WERI-Rb-1 (cell line): ENCODE measurements around the gene CHORDC1.
"Not testable (repeated sequence)": the region's sequence is repeated elsewhere in the genome, so short reads cannot be mapped to it uniquely, and the experiment has no call there.

Source experiments
- DNase-seq: peaks from one replicate; pipeline ENCODE4 v3.0.0-alpha.2; 2020
- H3K27ac ChIP-seq: fragments of 250-450 bp; sonication (Bioruptor Pico); 2 replicates; pipeline ENCODE4 v1.5.1; 2020; ENCODE audit warnings: mild to moderate bottlenecking, moderate library complexity
- H3K27me3 ChIP-seq: fragments of 250-450 bp; sonication (Bioruptor Pico); 2 replicates; pipeline ENCODE4 v1.5.1; 2021; ENCODE audit warnings: mild to moderate bottlenecking, low read depth, moderate library complexity; ENCODE audit not compliant: insufficient read depth, severe bottlenecking
- H3K36me3 ChIP-seq: fragments of 250-450 bp; sonication (Bioruptor Pico); 2 replicates; pipeline ENCODE4 v1.5.1; 2020; ENCODE audit warnings: mild to moderate bottlenecking, moderate library complexity
- H3K4me3 ChIP-seq: 2 replicates; pipeline ENCODE4 v1.5.1; 2011; ENCODE audit warnings: low read depth, mild to moderate bottlenecking, control low read depth, low read length
- H3K9me3 ChIP-seq: fragments of 250-450 bp; sonication (Bioruptor Pico); 2 replicates; pipeline ENCODE4 v1.5.1; 2021; ENCODE audit warnings: mild to moderate bottlenecking, moderate library complexity; ENCODE audit not compliant: severe bottlenecking
- TF ChIP-seq, protein P1 (sequence below): IDR thresholded peaks from 2 replicates; pipeline ENCODE4 v1.5.1; 2011; ENCODE audit warnings: low read depth, mild to moderate bottlenecking, control low read depth, inconsistent platforms, low read length

CHORDC1 gene

DNA sequence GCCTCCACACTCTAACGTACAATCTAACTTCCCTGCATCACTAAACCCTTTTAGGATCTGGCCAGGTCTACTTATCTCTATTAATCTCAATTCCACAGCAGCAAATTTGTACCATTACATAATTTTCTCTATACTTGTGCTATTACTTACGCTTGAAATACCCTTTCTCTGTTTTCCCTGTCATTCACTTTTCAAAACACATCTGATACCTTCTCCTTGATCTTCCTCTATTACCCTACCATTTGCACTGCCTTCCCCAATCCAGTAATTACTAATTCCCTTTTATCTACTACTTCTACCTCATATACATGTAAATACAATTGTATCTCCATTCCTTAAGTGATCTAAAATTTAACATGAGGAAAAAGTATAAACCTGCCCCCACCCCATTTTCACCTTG is 14.0 kb downstream of the CHORDC1 start:
- Histone ChIP-seq H3K27me3 (no peaks in the 10 kb centered on the region), H3K9me3 (no peaks in the 10 kb centered on the region), H3K27ac (no peak overlapping the region), H3K4me3 (no peak overlapping the region), H3K36me3 (peaks cover 78% of the 10 kb centered on the region)
- TF ChIP-seq, protein P1, sequence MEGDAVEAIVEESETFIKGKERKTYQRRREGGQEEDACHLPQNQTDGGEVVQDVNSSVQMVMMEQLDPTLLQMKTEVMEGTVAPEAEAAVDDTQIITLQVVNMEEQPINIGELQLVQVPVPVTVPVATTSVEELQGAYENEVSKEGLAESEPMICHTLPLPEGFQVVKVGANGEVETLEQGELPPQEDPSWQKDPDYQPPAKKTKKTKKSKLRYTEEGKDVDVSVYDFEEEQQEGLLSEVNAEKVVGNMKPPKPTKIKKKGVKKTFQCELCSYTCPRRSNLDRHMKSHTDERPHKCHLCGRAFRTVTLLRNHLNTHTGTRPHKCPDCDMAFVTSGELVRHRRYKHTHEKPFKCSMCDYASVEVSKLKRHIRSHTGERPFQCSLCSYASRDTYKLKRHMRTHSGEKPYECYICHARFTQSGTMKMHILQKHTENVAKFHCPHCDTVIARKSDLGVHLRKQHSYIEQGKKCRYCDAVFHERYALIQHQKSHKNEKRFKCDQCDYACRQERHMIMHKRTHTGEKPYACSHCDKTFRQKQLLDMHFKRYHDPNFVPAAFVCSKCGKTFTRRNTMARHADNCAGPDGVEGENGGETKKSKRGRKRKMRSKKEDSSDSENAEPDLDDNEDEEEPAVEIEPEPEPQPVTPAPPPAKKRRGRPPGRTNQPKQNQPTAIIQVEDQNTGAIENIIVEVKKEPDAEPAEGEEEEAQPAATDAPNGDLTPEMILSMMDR, result no peak
- no peak for DNase-seq

DNA sequence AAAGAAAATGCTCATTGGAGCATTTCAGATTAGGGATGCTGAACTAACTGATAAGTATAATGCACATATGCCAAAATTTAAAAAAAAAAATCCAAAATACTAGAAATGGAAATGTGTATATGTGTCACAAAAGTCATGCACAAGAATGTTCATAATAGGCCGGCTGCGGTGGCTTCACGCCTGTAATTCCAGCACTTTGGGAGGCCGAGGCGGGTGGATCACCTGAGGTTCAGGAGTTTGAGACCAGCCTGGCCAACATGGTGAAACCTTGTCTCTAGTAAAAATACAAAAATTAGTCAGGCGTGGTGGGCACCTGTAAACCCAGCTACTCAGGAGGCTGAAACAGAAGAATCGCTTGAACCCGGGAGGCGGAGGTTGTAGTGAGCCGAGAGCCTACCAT is 14.9 kb downstream of the CHORDC1 start:
- H3K4me3 ChIP-seq, H3K27ac ChIP-seq, H3K27me3 ChIP-seq, H3K9me3 ChIP-seq, DNase-seq: not testable (repeated sequence)
- peaks cover 76% of the 10 kb centered on the region for H3K36me3 ChIP-seq

DNA sequence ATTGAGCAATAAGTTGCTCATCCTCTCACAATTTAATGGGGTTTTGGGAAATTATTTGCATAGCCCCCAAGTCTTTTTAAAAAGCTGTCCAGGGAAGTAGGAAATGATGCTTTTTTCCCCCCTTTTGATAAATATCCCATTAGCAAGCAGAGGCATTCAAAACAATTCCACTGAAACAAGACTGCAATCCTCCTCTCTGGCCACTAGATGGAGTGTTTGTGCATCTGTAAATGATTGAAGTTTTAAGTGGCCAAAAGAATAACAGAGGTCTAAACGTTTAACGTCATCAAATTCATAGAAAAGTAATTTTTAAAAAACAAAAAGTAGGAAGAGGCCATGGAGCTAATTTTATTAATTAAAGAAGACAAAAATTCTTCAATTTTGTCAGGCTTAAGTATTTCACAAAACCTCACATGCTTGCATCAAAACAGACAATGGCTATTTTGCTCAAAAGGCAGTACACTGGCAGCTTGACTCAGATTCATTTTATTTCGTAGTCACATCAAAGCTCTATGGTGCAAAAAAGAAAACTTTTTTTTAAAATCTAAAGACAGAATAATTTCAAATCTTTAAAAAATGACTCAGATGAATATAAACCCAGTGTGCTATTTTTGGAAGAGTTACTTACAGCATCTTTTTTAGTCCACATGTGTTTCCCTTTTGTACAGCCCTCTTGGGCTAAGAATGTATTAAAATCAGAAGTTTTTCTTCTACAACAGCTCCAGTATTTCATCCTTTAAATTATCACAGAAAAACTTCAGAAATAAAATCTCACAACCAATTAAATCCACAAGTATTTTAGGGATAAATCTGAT is 17.8 kb downstream of the CHORDC1 start:
- H3K9me3 ChIP-seq, result no peaks in the 10 kb centered on the region
- H3K27ac ChIP-seq, result no peak overlapping the region
- no peak overlapping the region for H3K4me3 ChIP-seq
- H3K36me3 ChIP-seq, result peaks cover 56% of the 10 kb centered on the region
- H3K27me3 ChIP-seq, result no peaks in the 10 kb centered on the region
- TF ChIP-seq, protein P1, result peak; percentile 62
- no peak for DNase-seq

DNA sequence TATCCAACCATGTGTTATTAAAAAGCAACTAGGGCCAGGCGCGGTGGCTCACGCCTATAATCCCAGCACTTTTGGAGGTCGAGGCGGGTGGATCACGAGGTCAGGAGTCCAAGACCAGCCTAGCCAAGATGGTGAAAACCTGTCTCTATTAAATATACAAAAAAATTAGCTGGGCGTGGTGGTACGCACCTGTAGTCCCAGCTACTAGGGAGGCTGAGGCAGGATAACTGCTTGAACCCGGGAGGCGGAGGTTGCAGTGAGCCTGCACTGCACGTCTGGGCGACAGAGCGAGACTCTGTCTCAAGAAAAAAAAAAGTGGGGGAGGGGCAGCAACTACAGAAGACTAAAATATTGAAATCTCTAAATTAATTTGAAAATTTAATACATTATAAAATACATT is 18.4 kb downstream of the CHORDC1 start:
- DNase-seq, result no peak
- no peak overlapping the region for H3K27ac ChIP-seq
- H3K36me3 ChIP-seq, result peaks cover 50% of the 10 kb centered on the region
- no peak overlapping the region for H3K4me3 ChIP-seq
- no peaks in the 10 kb centered on the region for H3K9me3 ChIP-seq
- TF ChIP-seq, protein P1, result no peak
- H3K27me3 ChIP-seq, result no peaks in the 10 kb centered on the region

DNA sequence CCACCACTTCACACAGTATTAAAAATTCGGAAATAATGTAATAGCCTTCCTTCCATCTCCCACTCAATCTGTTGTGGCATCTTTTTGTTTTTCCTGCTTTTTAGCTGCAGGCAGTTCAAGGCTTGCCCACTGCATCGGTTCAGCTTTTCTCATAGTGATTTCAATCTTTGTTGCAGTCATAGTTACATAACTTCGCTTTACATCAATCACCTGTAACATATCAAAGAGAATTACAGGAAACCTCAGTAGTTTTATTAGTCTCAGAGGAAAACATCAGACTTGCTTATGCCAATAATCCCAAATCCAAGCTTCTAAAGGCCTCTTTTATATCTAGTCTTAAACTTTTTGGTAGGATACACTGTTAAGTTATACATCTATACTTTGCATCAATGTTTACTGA is 20.5 kb downstream of the CHORDC1 start:
- peaks cover 38% of the 10 kb centered on the region for H3K36me3 ChIP-seq
- no peak for DNase-seq
- no peaks in the 10 kb centered on the region for H3K27me3 ChIP-seq
- TF ChIP-seq, protein P1, result no peak
- no peaks in the 10 kb centered on the region for H3K9me3 ChIP-seq
- no peak overlapping the region for H3K4me3 ChIP-seq
- no peak overlapping the region for H3K27ac ChIP-seq

DNA sequence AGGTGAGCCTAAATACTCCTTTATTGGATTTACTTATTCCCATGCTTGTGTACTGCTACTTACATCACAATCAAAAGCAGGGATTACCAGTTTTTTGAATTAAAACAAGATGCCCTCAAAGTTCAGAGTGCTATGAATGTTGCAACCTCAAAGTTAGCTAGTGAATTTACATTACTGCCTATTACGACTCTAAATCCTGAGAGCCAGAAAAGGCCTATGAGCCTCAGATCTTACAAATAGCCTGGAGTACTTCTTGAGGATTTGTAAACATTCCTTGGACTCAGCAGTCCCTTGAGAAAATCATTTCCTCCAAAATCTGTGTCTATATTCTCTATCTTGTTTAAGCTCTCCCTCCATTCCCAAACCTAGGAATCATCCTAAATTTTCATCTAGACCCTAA is 25.5 kb downstream of the CHORDC1 start:
- DNase-seq, result no peak
- H3K27ac ChIP-seq, result no peak overlapping the region
- no peaks in the 10 kb centered on the region for H3K27me3 ChIP-seq
- H3K9me3 ChIP-seq, result no peaks in the 10 kb centered on the region
- H3K4me3 ChIP-seq, result no peak overlapping the region
- peaks cover 4% of the 10 kb centered on the region for H3K36me3 ChIP-seq
- TF ChIP-seq, protein P1, result no peak
